Suprapubic skin (tissue), 4 donors: Measurements from ENCODE around the gene SPTBN1.

Experiments used
- CTCF ChIP-seq, 2 donors: fragments of 200-600 bp in 1 of 2; fragments of 450-650 bp in 1 of 2; sonication (generic) in 1 of 2; IDR thresholded peaks; one replicate each; pipeline ENCODE4 v1.5.1; 2016 to 2019; ENCODE audit warnings: antibody characterized with exemption in 2 of 2, mild to moderate bottlenecking in 1 of 2, moderate library complexity in 1 of 2
- POLR2A ChIP-seq, 2 donors: fragments of 450-650 bp; IDR thresholded peaks; one replicate each; pipeline ENCODE4 v1.6.1; 2017; ENCODE audit warnings: antibody characterized with exemption in 2 of 2, mild to moderate bottlenecking in 2 of 2, moderate library complexity in 2 of 2
- POLR2AphosphoS5 ChIP-seq, 3 donors: sonication (generic); formaldehyde crosslinking; IDR thresholded peaks; one replicate each; pipeline ENCODE4 v1.6.1; 2017; ENCODE audit warnings: antibody characterized with exemption in 3 of 3

- no peak for TF ChIP-seq POLR2AphosphoS5 (IDR thresholded peaks at IDR 0.05)
- no peak for TF ChIP-seq CTCF (IDR thresholded peaks at IDR 0.05)
- no peak for TF ChIP-seq POLR2A (IDR thresholded peaks at IDR 0.05)
Observed at GRCh38 chr2:54440050-54440449, 16.1 kb upstream of the SPTBN1 start.
